Measurements from ENCODE around the gene CDR2.
"Not testable (repeated sequence)": the region's sequence is repeated elsewhere in the genome, so short reads cannot be mapped to it uniquely, and the experiment has no call there.

CDR2 gene

DNA sequence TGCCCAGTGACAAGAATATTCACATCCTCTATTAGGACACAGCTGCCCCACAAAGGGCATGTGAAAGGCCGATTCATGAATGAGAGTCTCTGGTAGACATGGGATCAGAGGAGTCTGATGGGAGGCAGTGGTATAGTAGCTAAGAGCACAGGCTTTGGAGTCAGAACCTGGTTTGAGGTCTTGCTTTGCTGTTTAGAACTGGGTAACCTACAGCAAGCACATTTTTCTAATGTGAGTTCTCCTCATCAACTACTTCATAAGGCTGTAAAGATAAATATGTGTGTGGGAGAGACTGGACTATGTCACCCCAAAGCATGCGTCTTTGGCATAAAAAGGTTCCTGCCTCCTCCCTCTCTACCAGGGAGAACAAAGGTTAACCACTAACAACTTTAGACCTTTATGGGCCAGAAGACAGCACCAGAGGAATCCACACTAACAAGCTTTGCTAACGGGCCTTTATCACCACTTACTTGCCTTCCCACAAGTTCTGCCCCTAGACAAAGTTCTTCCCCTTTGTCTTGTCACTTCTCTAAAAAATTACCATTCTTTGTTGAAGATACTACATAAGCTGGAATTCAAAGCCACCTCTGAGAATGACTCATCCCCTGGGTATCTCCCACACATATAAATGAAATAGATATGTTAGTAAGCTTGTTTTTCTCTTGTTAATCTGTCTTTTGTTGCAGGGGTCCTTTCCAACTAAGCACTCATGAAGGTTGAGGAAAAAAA, 21.1 kb downstream of the CDR2 start:
- DNase-seq (ENCODE audit: low read depth in 2 of 2, low spot score in 1 of 2) = no peak

DNA sequence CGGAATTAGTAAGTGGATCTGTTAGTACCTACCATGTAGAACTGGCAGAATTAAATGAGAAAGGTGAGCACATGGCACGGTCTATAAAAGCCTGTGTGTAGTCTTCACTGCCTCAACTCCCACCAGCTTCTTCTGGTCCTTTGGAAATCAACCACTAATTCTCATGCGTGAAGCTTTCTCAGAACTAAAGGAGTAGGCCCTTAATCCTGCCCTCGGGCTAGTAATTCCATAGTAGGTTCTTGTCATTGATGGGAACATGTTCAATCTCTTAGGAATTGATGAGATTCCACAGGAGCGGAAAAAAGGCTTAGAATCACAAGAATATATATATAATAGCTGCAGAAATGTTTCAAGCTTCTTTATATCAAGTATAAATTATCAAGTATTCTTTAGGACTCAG, 21.7 kb downstream of the CDR2 start:
- DNase-seq (ENCODE audit: low read depth in 2 of 2, low spot score in 1 of 2) = no peak

GRCh38 chr16:22352140-22352539, 22.3 kb downstream of the CDR2 start:
- DNase-seq (ENCODE audit: low read depth in 2 of 2, low spot score in 1 of 2) = no peak

DNA sequence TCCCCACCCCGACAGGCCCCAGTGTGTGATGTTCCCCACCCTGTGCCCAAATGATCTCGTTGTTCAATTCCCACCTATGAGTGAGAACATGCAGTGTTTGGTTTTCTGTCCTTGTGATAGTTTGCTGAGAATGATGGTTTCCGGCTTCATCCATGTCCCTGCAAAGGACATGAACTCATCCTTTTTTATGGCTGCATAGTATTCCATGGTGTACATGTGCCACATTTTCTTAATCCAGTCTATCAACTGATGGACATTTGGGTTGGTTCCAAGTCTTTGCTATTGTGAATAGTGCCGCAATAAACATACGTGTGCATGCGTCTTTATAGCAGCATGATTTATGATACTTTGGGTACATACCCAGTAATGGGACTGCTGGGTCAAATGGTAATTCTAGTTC, 23.4 kb downstream of the CDR2 start:
- DNase-seq (ENCODE audit: low read depth in 2 of 2, low spot score in 1 of 2) = not testable (repeated sequence)

DNA sequence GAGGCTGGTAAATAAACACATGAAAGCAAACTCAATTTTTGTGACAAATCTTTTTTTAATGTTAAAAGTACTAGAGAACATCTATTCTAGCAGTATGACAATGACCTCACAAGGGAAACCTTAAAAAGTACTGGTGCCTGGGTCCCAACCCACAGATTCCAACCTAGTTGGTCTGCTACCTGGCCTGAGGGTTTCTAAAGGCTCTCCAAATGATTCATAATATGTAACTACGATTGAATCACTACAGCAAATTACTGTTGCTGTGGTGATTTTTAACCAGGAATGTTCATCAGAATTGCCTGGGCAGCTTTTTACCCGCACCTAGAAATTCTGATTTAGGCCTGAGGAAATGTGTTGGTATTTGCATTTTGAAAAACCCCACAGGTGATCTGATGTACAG, 26.1 kb downstream of the CDR2 start:
- no peak for DNase-seq (ENCODE audit: low read depth in 2 of 2, low spot score in 1 of 2)

DNA sequence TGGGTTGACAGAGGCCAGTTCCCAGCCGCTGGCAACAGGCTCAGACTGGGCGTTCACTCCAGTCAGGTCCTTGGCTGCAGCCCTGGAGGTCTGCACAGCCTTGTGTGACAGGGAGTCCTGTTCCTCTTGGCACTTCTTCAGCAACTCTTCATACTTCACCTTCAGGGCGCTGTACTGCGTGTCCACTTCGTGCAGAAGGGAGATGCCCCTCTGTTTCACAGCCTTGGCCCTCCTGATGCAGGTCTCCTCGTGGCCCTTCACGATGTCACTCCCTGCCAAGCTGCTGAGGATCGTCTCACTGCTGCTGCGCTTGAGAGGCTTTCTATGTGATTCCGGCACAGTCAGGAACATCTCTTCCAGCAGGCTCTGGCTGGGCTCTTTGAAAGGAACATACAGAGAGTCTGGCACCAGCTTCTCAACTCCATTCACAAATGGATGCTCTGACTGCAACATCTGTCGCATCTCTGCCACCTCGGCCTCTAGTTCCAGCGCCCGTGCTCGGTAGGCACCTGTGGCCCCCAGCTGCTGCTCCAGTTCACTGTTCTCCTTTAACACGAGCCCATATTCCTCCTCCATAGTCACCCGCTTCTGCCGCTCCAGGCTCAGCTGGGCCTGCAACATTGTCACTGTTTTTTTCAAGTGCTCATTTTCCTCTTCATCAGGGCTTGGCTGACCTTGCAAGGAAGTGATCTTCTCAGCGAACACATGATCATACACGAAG, 27.2 kb downstream of the CDR2 start:
- DNase-seq (ENCODE audit: low read depth in 2 of 2, low spot score in 1 of 2) = no peak

- DNase-seq (ENCODE audit: low read depth in 2 of 2, low spot score in 1 of 2) = no peak
Observed at GRCh38 chr16:22346483-22346882, 27.9 kb downstream of the CDR2 start.

DNA sequence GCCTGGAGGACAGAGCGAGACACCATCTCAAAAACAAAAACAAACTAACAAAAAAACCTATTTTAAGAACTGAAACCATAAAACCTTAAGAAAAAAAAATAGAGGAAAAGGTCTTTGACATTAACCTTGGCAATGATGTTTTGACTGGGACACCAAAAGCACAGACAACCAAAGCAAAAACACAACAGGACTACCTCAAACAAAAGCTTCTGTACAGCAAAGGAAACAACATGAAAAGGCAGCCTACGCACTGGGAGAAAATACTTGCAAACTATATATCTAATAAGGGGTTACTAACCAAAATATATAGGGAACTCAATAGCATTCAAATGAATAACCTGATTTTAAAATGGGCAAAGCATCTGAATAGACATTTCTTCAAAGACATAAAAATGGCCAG, 32.3 kb downstream of the CDR2 start:
- DNase-seq (ENCODE audit: low read depth in 2 of 2, low spot score in 1 of 2) = no peak

GRCh38 chr16:22340945-22341344, 33.5 kb downstream of the CDR2 start:
- DNase-seq (ENCODE audit: low read depth in 2 of 2, low spot score in 1 of 2) = no peak

GRCh38 chr16:22337849-22338635, 36.4 kb downstream of the CDR2 start:
- DNase-seq (ENCODE audit: low read depth in 2 of 2, low spot score in 1 of 2) = no peak

GRCh38 chr16:22337045-22337444, 37.4 kb downstream of the CDR2 start:
- DNase-seq (ENCODE audit: low read depth in 2 of 2, low spot score in 1 of 2) = no peak

DNA sequence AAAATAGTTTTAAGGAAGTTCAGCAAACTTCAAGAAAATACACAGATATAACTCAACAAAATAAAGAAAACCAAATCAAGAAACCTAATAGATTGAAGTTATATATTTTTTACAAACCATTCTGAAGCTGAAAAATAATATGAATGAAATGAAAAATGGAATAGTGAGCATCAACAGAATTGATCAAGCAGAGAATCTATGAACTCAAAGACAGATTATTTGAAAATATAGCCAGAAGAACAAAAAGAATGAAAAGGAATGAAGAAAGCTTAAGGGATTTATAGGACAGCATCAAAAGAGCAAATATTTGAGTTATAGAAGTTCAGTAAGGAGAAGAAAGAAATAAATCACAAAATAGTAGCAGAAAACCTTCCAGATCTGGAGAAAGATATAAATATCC, 37.8 kb downstream of the CDR2 start:
- DNase-seq (ENCODE audit: low read depth in 2 of 2, low spot score in 1 of 2) = no peak

DNA sequence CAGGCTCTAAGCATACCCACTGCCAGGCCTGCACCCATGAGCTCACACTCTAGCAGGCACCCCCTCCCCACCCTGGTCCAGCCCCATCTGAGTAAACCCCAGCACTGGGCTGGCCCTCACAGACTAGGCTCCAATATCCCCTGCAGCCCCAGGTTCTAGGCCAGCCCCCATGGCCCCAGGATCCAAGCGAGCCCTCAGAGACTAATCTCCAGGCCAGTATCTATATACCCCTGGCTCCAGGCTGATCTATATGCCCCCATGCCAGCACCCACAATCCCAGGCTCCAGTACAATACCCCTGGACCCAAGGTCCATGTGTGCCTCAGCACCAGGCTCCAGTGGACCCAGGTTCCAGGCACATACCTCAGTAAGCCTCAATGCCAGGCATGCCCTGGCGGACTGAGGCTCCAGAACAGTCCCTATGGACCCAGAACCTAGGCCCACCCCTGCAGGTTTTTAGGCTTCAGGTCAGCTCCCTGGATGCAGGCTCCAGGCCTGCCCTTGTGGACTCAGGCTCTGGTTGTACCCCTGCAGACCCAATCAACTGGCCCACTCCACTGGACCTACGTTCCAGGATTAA, 38.7 kb downstream of the CDR2 start:
- DNase-seq (ENCODE audit: low read depth in 2 of 2, low spot score in 1 of 2) = no peak

- DNase-seq (ENCODE audit: low read depth in 2 of 2, low spot score in 1 of 2) = no peak
Observed at GRCh38 chr16:22333457-22333994, 40.9 kb downstream of the CDR2 start.

DNA sequence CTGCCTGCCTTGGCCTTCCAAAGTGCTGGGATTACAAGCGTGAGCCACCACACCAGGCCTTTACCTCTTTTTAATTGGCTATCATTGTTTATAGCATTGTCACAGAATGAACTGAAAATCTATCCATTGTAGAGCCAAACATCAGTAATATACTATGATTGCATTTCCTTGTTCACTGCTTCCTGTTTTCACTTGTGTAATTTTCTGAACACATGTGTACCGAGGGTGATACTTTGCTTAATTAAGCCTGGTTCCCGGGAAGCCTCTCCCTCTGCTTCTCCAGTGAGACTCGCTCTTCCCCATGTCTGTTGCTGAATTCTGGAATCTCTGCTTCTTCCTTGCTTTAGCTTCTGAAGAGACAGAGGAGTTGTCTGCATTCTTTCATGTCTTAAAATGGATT, 44.1 kb downstream of the CDR2 start:
- no peak for DNase-seq (ENCODE audit: low read depth in 2 of 2, low spot score in 1 of 2)

- no peak for DNase-seq (ENCODE audit: low read depth in 2 of 2, low spot score in 1 of 2)
Observed at GRCh38 chr16:22329199-22329695, 45.2 kb downstream of the CDR2 start.

DNA sequence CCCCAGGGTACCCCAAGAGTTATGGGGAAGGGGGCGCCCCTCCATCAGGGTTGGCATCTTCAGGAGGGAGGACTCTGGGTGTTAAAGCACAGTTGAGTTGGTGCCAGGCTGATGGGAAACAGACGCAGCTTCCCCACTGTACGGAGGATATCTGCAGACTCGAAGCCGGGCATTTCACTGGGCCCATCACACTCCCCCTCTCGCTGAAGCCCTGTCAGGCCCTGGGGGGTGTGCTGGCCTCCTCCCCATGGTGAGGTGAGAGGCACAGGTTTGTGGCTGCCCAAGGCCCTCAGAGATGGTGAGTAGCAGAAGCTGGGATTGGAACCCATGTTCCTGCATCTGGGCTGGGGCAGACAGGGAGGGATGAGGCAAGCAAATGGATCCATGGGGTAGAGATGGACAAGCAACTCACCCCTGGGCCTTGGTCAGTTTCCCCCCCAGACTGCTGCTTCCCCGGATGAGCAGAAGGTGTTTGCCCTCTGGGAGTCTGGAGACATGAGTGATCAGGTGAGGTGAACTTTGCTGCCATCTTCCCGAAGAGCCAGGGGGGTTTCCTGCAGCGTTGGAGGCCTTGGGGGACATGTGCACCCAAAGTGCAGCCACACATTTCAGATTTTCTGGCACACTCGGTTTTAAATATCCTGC, 46.2 kb downstream of the CDR2 start:
- DNase-seq (ENCODE audit: low read depth in 2 of 2, low spot score in 1 of 2) = no peak

DNA sequence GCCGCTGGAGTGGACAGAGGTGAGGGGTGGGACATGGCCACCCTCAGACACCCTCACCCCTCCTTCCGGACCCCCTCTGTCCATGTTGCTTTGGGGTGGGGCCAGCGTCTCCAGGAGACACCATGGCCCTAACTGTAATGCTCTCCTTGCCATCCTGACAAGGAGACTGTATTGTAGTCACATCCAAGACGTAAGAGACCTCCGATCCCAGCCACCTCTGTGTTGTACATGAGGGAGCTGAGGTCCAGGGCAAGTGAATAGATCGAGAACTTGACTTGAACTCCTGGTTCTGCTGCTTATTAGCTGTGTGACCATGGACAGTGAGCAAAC, 47.0 kb downstream of the CDR2 start:
- DNase-seq (ENCODE audit: low read depth in 2 of 2, low spot score in 1 of 2) = no peak

GRCh38 chr16:22326771-22327445, 47.5 kb downstream of the CDR2 start:
- no peak for DNase-seq (ENCODE audit: low read depth in 2 of 2, low spot score in 1 of 2)

DNA sequence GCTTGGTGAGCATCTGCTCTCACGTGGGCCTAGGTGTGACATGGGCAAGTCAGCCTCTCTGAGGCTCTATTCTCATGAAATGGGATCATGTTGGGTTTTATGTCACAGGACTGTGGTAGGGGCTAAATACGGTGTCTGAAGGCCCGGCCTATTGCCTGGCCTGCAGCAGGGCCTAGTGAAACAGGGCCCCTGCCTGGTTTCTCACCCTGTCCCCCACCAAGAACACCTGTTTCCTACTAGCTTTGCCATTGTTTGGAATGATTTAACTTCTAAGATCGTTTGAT, 48.1 kb downstream of the CDR2 start:
- no peak for DNase-seq (ENCODE audit: low read depth in 2 of 2, low spot score in 1 of 2)
